Mesendoderm (in vitro differentiated cells): ENCODE data around the gene PMP22.
A peak's percentile ranks its signal among the peaks of the same experiment; 100 is the strongest.

ENCODE experiments used
- DNase-seq: peaks from one replicate; pipeline ENCODE4 v3.0.0; 2013
- H2AK5ac ChIP-seq: 2 replicates; pipeline ENCODE4 v1.6.1; 2013; ENCODE audit warnings: low read length, inconsistent platforms
- H2BK120ac ChIP-seq: 2 replicates; pipeline ENCODE4 v1.6.1; 2013; ENCODE audit warnings: low read depth, mild to moderate bottlenecking, low read length, moderate library complexity, mixed read lengths
- H2BK15ac ChIP-seq: replicated peaks from 2 replicates; pipeline ENCODE4 v1.6.1; 2013; ENCODE audit warnings: low read depth, mild to moderate bottlenecking, moderate library complexity
- H2BK5ac ChIP-seq: 2 replicates; pipeline ENCODE4 v1.6.1; 2013; ENCODE audit warnings: low read length, inconsistent platforms
- H3K18ac ChIP-seq: 2 replicates; pipeline ENCODE4 v1.6.1; 2013; ENCODE audit warnings: mild to moderate bottlenecking, low read length, mixed read lengths
- H3K23ac ChIP-seq: one replicate; pipeline ENCODE4 v1.6.1; 2013; ENCODE audit warnings: low read length
- H3K27ac ChIP-seq: 2 replicates; pipeline ENCODE4 v1.5.1; 2013; ENCODE audit warnings: low read depth, mild to moderate bottlenecking, inconsistent platforms, low read length, moderate library complexity
- H3K27me3 ChIP-seq: 2 replicates; pipeline ENCODE4 v1.6.1; 2013; ENCODE audit warnings: low read length, control low read depth, mild to moderate bottlenecking, inconsistent platforms; ENCODE audit not compliant: insufficient read depth, poor library complexity
- H3K36me3 ChIP-seq: 2 replicates; pipeline ENCODE4 v1.6.1; 2013; ENCODE audit warnings: low read length, inconsistent platforms; ENCODE audit not compliant: control insufficient read depth, insufficient read depth
- H3K4ac ChIP-seq: one replicate; pipeline ENCODE4 v1.6.1; 2013; ENCODE audit warnings: low read depth, mild to moderate bottlenecking, low read length, moderate library complexity
- H3K4me1 ChIP-seq: 2 replicates; pipeline ENCODE4 v1.6.1; 2013; ENCODE audit warnings: low read depth, low read length, inconsistent platforms; ENCODE audit not compliant: control insufficient read depth
- H3K4me2 ChIP-seq: 2 replicates; pipeline ENCODE4 v1.6.1; 2013; ENCODE audit warnings: low read length
- H3K4me3 ChIP-seq: 2 replicates; pipeline ENCODE4 v1.5.1; 2013; ENCODE audit warnings: mild to moderate bottlenecking, low read length
- H3K56ac ChIP-seq: one replicate; pipeline ENCODE4 v1.6.1; 2013; ENCODE audit warnings: low read length
- H3K79me1 ChIP-seq: 2 replicates; pipeline ENCODE4 v1.6.1; 2013; ENCODE audit warnings: low read length, inconsistent platforms
- H3K79me2 ChIP-seq: 2 replicates; pipeline ENCODE4 v1.6.1; 2013; ENCODE audit warnings: mild to moderate bottlenecking, low read length; ENCODE audit not compliant: control insufficient read depth, insufficient read depth
- H3K9ac ChIP-seq: 2 replicates; pipeline ENCODE4 v1.6.1; 2013; ENCODE audit warnings: low read length, inconsistent platforms
- H4K5ac ChIP-seq: one replicate; pipeline ENCODE4 v1.6.1; 2013; ENCODE audit warnings: low read length
- H4K8ac ChIP-seq: one replicate; pipeline ENCODE4 v1.6.1; 2013; ENCODE audit warnings: low read depth, mild to moderate bottlenecking, control low read depth, low read length, moderate library complexity
- WGBS: extraction: QIAGEN DNeasy Blood & Tissue Kit; methylation state at CpG from one replicate; pipeline ENCODE4 v1.1.7; 2013; ENCODE audit warnings: low lambda C conversion rate, missing lambda C conversion rate; ENCODE audit not compliant: insufficient coverage; ENCODE audit errors: extremely low coverage; 5-methylcytosine and 5-hydroxymethylcytosine counted together

Gene PMP22

DNA sequence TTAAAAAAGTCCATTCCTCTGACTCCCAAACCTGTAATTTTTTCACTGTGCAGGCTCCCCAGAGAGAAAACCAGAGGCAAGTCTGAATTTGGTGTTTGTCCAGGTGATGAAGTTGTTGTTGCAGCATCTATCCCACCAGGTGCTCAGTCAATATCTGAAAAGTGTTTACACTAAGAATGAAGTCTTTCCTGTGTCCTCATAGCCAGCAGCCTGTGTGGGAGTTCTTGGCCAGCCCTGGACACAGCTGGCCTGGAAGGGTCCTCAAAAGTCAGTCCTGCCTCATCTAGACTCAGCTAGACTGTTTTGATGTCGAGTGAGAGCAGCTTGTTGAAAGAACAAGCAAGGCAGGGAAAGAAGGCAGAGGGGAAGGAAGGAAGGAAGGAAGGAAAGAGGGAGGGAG is 3.3 kb upstream of the PMP22 start:
- Histone ChIP-seq H3K18ac (no peak overlapping the region), H3K36me3 (no peaks in the 10 kb centered on the region), H2AK5ac (no peak overlapping the region), H3K27me3 (peaks cover 4% of the 10 kb centered on the region), H3K27ac (no peak overlapping the region), H4K5ac (no peak overlapping the region), H3K56ac (no peak overlapping the region), H3K4ac (no peak overlapping the region), H3K79me2 (no peaks in the 10 kb centered on the region), H2BK15ac (no peak overlapping the region), H3K4me1 (no peaks in the 10 kb centered on the region), H2BK5ac (no peak overlapping the region), H3K4me2 (no peak overlapping the region), H3K23ac (no peak overlapping the region), H3K4me3 (no peak overlapping the region), H4K8ac (no peak overlapping the region), H2BK120ac (no peak overlapping the region), H3K79me1 (no peaks in the 10 kb centered on the region), H3K9ac (no peak overlapping the region)
- WGBS: no CpG with 5 or more reads among the region's 1 CpG
- DNase-seq: no peak

DNA sequence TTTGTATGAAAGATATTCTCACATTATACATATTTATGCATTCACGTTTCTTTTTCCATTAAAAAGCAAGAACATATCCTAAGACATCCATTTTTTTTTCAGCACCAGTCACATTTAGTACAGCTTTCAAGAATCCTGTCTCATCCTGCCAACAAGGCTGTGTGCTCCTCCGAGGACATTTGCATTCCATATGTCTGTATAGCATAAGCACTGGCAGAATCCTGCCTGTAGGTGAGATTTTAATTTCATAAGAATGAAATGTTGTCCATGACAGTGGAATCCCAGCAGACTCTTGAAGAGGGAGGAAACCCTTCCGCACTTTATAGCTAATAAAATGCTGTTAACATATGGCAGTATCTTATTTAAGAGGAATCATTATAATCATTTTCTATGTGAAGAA is 2.9 kb upstream of the PMP22 start:
- Histone ChIP-seq H3K56ac (no peak overlapping the region), H3K27me3 (peaks cover 4% of the 10 kb centered on the region), H2BK120ac (no peak overlapping the region), H3K4ac (no peak overlapping the region), H2BK15ac (no peak overlapping the region), H4K5ac (no peak overlapping the region), H3K79me1 (no peaks in the 10 kb centered on the region), H2AK5ac (no peak overlapping the region), H4K8ac (no peak overlapping the region), H3K4me1 (no peaks in the 10 kb centered on the region), H3K4me3 (no peak overlapping the region), H3K23ac (no peak overlapping the region), H3K79me2 (no peaks in the 10 kb centered on the region), H3K27ac (no peak overlapping the region), H3K4me2 (no peak overlapping the region), H2BK5ac (no peak overlapping the region), H3K9ac (no peak overlapping the region), H3K36me3 (no peaks in the 10 kb centered on the region), H3K18ac (no peak overlapping the region)
- no CpG with 5 or more reads among the region's 3 CpGs for WGBS
- no peak for DNase-seq

DNA sequence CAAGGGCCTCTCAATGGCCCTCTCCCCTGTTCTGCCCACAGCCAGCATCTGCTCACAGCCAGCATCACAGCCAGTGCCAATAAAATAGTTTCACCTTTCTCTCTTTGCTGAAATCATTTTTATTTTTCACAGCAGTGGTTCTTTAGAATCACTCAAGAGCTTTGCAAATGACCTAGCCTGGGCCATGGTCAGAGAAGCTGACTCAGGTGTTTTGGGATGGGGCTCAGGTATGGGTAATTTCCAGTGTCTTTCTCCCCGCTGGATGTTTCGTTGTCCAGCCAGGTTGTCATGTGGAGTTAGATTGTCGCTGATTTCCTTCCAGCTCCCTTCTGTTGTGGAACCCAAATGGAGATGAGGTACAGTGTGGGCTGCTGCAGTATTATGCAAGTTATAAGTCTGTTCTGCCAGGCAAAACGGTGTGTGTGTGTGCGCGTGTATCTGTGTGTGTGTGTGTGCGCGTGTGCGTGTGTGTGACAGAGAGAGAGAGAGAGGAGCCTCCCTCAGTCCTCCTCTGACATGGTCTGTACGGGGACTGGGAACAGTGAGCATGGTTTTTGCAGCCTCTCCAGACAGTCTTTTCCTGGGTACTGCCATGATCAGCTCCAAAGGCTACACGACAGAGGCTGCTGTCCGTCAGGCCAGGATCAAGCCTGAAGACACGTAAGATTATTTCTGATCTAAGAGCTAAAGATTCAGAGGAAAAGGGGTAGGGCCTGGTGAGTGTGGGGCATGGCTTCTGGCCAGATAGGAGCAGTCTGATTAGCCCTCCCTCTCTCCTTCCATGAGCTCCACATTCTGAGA is 1.4 kb upstream of the PMP22 start:
- Histone ChIP-seq H3K36me3 (no peaks in the 10 kb centered on the region), H3K9ac (no peak overlapping the region), H3K4me1 (peaks cover under 1% of the 10 kb centered on the region), H3K23ac (no peak overlapping the region), H3K79me2 (no peaks in the 10 kb centered on the region), H3K56ac (no peak overlapping the region), H4K8ac (no peak overlapping the region), H3K4me3 (no peak overlapping the region), H4K5ac (no peak overlapping the region), H2BK5ac (no peak overlapping the region), H2AK5ac (no peak overlapping the region), H3K18ac (no peak overlapping the region), H2BK15ac (no peak overlapping the region), H3K4me2 (no peak overlapping the region), H3K27ac (no peak overlapping the region), H3K79me1 (no peaks in the 10 kb centered on the region), H3K27me3 (peaks cover 11% of the 10 kb centered on the region), H3K4ac (no peak overlapping the region), H2BK120ac (no peak overlapping the region)
- WGBS: no CpG with 5 or more reads among the region's 13 CpGs
- DNase-seq: no peak

DNA sequence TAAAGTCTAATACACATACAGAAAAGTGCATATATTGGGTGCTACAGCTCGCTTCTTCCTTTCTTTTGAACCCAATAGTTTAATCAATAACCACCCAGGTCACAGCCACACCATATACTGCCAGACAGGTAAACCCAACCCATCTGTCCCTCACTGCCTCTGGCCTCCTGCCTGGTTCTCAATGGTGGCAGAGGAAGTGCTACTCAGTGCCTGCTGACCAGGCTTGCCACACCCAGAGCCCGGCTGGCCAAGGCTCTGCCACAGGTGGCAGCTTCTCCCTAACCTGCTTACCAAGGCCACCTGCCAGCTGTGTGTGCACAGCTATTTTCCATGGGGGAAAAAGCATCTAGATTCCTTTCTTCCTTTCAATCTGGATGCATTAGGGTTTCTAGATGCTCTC is 584 bp downstream of the PMP22 start:
- Histone ChIP-seq H3K4ac (no peak overlapping the region), H3K27me3 (peaks cover 15% of the 10 kb centered on the region)

DNA sequence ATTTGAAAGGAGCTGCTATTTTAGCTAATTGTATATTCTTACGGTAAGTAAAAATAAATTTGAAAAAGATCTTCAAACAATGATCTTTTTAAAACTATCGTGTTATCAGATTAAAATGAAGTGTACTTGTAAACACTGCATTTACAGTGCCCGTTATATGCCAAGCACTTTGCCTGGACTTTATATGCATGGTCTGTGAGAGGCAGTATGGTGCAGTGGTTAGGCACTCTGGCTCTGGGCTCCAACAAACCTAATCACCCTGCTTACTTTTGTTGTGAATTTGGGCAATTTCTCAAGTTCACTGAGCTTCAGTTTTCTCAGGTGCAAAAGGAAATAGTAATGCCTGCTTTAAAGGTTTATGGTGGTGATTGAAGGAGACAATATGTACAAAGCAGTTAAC is 1.4 kb downstream of the PMP22 start:
- H2BK120ac ChIP-seq: no peak overlapping the region
- no peak overlapping the region for H3K56ac ChIP-seq
- no peak overlapping the region for H2BK15ac ChIP-seq
- no peak overlapping the region for H2AK5ac ChIP-seq
- no peak overlapping the region for H4K5ac ChIP-seq
- H3K79me1 ChIP-seq: no peaks in the 10 kb centered on the region
- no peak overlapping the region for H3K9ac ChIP-seq
- no peak overlapping the region for H2BK5ac ChIP-seq
- no peaks in the 10 kb centered on the region for H3K36me3 ChIP-seq
- H3K4me1 ChIP-seq: peaks cover 2% of the 10 kb centered on the region
- no peak overlapping the region for H3K23ac ChIP-seq
- no peak overlapping the region for H3K27ac ChIP-seq
- H3K79me2 ChIP-seq: no peaks in the 10 kb centered on the region
- no peak overlapping the region for H3K4me3 ChIP-seq
- no peak overlapping the region for H3K18ac ChIP-seq
- no peak overlapping the region for H4K8ac ChIP-seq
- WGBS: no CpG with 5 or more reads among the region's 3 CpGs
- peaks cover 15% of the 10 kb centered on the region for H3K27me3 ChIP-seq
- no peak overlapping the region for H3K4me2 ChIP-seq
- H3K4ac ChIP-seq: no peak overlapping the region
- no peak for DNase-seq

More for the DNA sequence above, 584 bp downstream of the PMP22 start:
- H3K23ac ChIP-seq: no peak overlapping the region
- no peaks in the 10 kb centered on the region for H3K79me2 ChIP-seq
- no peak for DNase-seq
- H3K4me2 ChIP-seq: no peak overlapping the region
- no peaks in the 10 kb centered on the region for H3K36me3 ChIP-seq
- no peak overlapping the region for H4K5ac ChIP-seq
- H3K4me3 ChIP-seq: no peak overlapping the region
- no peak overlapping the region for H2BK15ac ChIP-seq
- peaks cover 2% of the 10 kb centered on the region for H3K4me1 ChIP-seq
- H4K8ac ChIP-seq: no peak overlapping the region
- no CpG with 5 or more reads among the region's 2 CpGs for WGBS
- no peak overlapping the region for H3K18ac ChIP-seq
- no peak overlapping the region for H2BK120ac ChIP-seq
- no peaks in the 10 kb centered on the region for H3K79me1 ChIP-seq
- no peak overlapping the region for H3K9ac ChIP-seq
- no peak overlapping the region for H2AK5ac ChIP-seq
- no peak overlapping the region for H3K56ac ChIP-seq
- no peak overlapping the region for H3K27ac ChIP-seq
- no peak overlapping the region for H2BK5ac ChIP-seq

DNA sequence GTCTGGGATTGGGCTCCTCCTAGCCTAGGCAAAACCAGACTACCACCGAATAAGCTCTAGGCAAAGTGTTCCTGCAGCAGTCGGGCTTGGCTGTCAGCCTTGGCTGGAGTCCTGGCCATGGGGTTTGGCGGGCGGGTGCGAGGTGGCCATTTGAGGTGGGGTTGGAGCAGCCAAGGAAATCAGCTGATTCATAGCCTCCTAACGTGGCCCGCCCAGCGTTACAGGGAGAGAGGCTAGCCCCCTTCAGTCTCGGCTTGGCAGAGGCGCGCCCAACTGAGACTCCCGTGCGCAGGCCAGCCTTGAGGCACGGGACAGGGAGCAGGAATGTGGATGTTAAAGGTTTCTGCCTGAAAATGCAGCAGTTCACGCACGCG is 1.9 kb downstream of the PMP22 start:
- Histone ChIP-seq H3K4me1 (peaks cover 2% of the 10 kb centered on the region), H2BK120ac (no peak overlapping the region), H3K18ac (no peak overlapping the region), H2BK15ac (no peak overlapping the region), H3K4me2 (peak overlapping the region; percentile 94), H2BK5ac (no peak overlapping the region), H3K4me3 (no peak overlapping the region), H3K27me3 (peaks cover 15% of the 10 kb centered on the region), H3K4ac (no peak overlapping the region), H3K9ac (peak overlapping the region; percentile 8), H3K79me2 (no peaks in the 10 kb centered on the region), H4K5ac (no peak overlapping the region), H3K23ac (no peak overlapping the region), H4K8ac (no peak overlapping the region), H3K27ac (no peak overlapping the region), H3K36me3 (no peaks in the 10 kb centered on the region), H2AK5ac (no peak overlapping the region), H3K56ac (peak overlapping the region; percentile 37), H3K79me1 (no peaks in the 10 kb centered on the region)
- DNase-seq: peak; percentile 76
- no CpG with 5 or more reads among the region's 17 CpGs for WGBS
